Measurements from ENCODE around the gene CAPN9. TPM values are rescaled to one million over a fixed set of nuclear protein-coding genes. Genes with fewer than 3 reads are reported as not detected.

The CAPN9 gene
- total RNA-seq, 1 donor from 2014 or later = 0.72 TPM

DNA sequence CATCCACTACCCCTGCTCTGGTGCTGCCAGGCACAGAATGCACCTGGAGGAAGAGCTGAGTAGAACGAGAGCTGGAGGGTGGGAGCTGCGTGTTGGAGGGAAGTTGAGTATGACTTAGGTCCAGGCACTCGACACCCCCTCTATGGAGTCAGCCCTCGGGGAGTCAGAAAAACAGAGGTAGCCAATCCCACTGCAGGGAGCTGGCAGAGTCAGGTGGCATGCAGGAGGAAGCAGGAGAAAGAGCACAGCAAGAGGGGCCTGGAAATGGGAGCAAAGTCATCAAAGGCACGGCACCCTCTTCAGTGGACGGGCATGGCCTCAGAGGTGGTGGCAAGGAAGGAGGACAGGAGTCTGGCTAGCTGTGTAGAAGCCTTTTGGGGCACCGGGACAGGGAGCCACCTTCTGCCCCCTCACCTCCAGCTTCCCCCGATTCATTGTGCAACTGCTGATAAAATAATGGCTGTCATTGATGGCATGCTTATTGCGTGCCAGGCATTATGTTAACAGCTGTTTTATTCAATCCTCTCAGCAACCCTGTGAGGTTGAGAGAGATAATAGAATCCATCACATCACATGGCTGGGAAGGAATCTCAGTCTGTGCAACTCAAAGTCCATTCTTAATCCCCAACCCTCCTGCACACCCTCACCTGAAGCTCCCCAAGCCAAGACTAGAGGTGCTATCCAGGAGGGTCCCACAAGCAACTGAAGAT is 79.1 kb downstream of the CAPN9 start:
- peak overlapping the region; percentile 80 for H3K27ac Mint-ChIP-seq
- peak; percentile 56 for DNase-seq (ENCODE audit: extremely low spot score, unreplicated experiment)
- TF ChIP-seq CTCF (conservative IDR thresholded peaks at IDR 0.05) = no peak
- no peaks in the 10 kb centered on the region for H3K36me3 Mint-ChIP-seq
- no peaks in the 10 kb centered on the region for H3K9me3 Mint-ChIP-seq
- no peaks in the 10 kb centered on the region for H3K27me3 Mint-ChIP-seq
- no peak overlapping the region for H3K4me3 Mint-ChIP-seq
- peaks cover 47% of the 10 kb centered on the region for H3K4me1 Mint-ChIP-seq (ENCODE audit: unreplicated experiment)

DNA sequence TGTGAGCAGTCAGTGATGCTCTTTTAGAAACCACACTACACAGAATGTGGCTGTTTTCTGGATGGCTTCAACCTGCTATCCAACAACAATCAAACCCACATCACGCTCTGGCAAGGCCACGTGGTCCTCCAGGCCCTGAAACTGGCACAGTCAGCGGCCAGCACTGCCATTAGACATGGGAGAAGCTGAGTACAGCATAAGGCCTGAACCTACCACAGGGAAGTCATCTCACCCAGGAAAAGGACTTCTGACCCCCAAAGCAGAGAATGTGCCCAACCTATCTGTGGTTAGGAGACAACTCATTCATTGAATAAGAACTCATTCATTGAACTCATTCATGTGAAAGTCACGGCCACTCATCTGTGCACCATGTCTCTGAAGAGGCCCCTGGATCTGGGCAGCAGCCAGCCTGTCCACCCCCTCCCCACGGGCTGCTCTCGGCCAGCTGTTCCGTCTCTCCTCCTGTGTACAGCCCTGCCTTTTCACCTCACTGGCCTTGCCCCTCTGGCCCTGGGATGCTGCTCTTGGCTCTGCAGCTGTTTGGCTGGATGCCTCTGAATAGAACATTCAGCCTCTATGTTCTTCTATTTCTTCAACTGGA is 80.0 kb downstream of the CAPN9 start:
- Mint-ChIP-seq H3K9me3 (peaks cover 6% of the 10 kb centered on the region), H3K36me3 (peaks cover 4% of the 10 kb centered on the region), H3K27ac (no peak overlapping the region), H3K4me3 (no peak overlapping the region), H3K4me1 (ENCODE audit: unreplicated experiment) (peaks cover 40% of the 10 kb centered on the region), H3K27me3 (no peaks in the 10 kb centered on the region)
- DNase-seq (ENCODE audit: extremely low spot score, unreplicated experiment) = peak; percentile 36
- TF ChIP-seq CTCF (conservative IDR thresholded peaks at IDR 0.05) = no peak

DNA sequence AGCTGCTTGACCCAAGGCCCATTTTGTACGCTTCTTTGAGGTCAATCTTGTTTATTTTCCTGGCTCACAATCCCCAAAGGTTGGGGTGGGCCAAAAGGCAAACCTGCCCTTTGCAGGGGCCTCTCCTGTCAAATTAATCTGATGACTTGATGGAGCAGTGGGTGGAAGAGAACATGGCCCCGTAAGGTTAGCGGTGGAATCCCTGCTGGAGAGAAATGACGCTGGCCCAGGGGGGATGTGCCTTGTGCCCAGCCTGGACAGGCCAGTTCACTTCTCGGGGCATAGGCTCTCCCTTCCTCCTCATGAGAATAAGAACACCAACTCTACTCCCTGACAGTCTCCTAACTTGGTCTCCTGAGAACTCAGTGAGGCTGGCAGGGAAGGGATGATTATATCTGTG is 80.6 kb downstream of the CAPN9 start:
- Mint-ChIP-seq H3K4me1 (ENCODE audit: unreplicated experiment) (peaks cover 35% of the 10 kb centered on the region), H3K27me3 (no peaks in the 10 kb centered on the region), H3K9me3 (peaks cover 8% of the 10 kb centered on the region), H3K4me3 (no peak overlapping the region), H3K36me3 (peaks cover 4% of the 10 kb centered on the region), H3K27ac (no peak overlapping the region)
- TF ChIP-seq CTCF (conservative IDR thresholded peaks at IDR 0.05) = no peak
- DNase-seq (ENCODE audit: extremely low spot score, unreplicated experiment) = peak; percentile 53

GRCh38 chr1:230828421-230828820 is 81.2 kb downstream of the CAPN9 start:
- no peak for TF ChIP-seq CTCF (conservative IDR thresholded peaks at IDR 0.05)
- peaks cover 35% of the 10 kb centered on the region for H3K4me1 Mint-ChIP-seq (ENCODE audit: unreplicated experiment)
- H3K27me3 Mint-ChIP-seq = no peaks in the 10 kb centered on the region
- peaks cover 8% of the 10 kb centered on the region for H3K36me3 Mint-ChIP-seq
- H3K9me3 Mint-ChIP-seq = peaks cover 12% of the 10 kb centered on the region
- peak; percentile 13 for DNase-seq (ENCODE audit: extremely low spot score, unreplicated experiment)
- no peak overlapping the region for H3K4me3 Mint-ChIP-seq
- H3K27ac Mint-ChIP-seq = no peak overlapping the region

DNA sequence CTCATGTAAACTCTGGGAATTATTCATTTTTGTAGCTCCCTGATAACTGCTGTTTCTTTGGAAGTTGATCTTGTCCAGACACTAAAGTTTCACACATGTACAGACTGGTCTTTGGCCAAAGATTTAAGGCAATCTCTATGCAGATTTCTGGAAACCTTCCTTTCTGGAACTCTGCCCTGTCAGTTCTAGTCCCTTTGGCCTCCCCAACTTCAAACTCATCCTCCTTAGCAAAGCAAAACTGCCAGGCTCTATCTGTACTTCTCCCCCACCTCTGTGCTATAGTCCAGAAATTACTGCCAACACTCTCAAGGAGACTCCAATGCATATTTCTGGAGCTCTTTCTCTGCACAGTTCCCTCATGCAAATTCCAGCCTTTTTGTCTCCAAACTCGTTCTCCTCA is 84.6 kb downstream of the CAPN9 start:
- Mint-ChIP-seq H3K9me3 (peaks cover 16% of the 10 kb centered on the region), H3K4me3 (no peak overlapping the region), H3K27ac (no peak overlapping the region), H3K4me1 (ENCODE audit: unreplicated experiment) (peaks cover 15% of the 10 kb centered on the region), H3K36me3 (peaks cover 12% of the 10 kb centered on the region), H3K27me3 (no peaks in the 10 kb centered on the region)
- TF ChIP-seq CTCF (conservative IDR thresholded peaks at IDR 0.05) = no peak
- DNase-seq (ENCODE audit: extremely low spot score, unreplicated experiment) = no peak
